IPS-18a (cell line): ENCODE measurements around the gene SKP1.

Source experiments
- H3K27ac ChIP-seq: one replicate; pipeline ENCODE4 v1.5.1; 2013; ENCODE audit warnings: low read length
- H3K27me3 ChIP-seq: one replicate; pipeline ENCODE4 v1.6.1; 2013; ENCODE audit warnings: mild to moderate bottlenecking, low read length; ENCODE audit not compliant: control insufficient read depth, insufficient read depth
- H3K36me3 ChIP-seq: one replicate; pipeline ENCODE4 v1.6.1; 2013; ENCODE audit warnings: low read depth, low read length; ENCODE audit not compliant: control insufficient read depth
- H3K4me1 ChIP-seq: one replicate; pipeline ENCODE4 v1.6.1; 2013; ENCODE audit warnings: low read depth, low read length; ENCODE audit not compliant: control insufficient read depth
- H3K4me3 ChIP-seq: one replicate; pipeline ENCODE4 v1.5.1; 2013; ENCODE audit warnings: low read length
- H3K9ac ChIP-seq: one replicate; pipeline ENCODE4 v1.6.1; 2013; ENCODE audit warnings: mild to moderate bottlenecking, low read length, moderate library complexity
- H3K9me3 ChIP-seq: one replicate; pipeline ENCODE4 v1.6.1; 2013; ENCODE audit warnings: low read depth, low read length; ENCODE audit not compliant: control insufficient read depth

Gene SKP1

GRCh38 chr5:134099288-134099872, 77.4 kb downstream of the SKP1 start:
- Histone ChIP-seq H3K4me1 (peaks cover 17% of the 10 kb centered on the region), H3K9ac (no peak overlapping the region), H3K27me3 (peaks cover 39% of the 10 kb centered on the region), H3K9me3 (no peaks in the 10 kb centered on the region), H3K36me3 (no peaks in the 10 kb centered on the region), H3K27ac (no peak overlapping the region), H3K4me3 (no peak overlapping the region)
